Erythroblast (primary cell): ENCODE results near the gene ECD.

ENCODE experiments used
- GATA1 ChIP-seq: IDR thresholded peaks from 2 replicates; pipeline ENCODE4 v1.6.1; 2011; ENCODE audit warnings: low read depth, mild to moderate bottlenecking, control low read depth, low read length, moderate library complexity
- POLR2A ChIP-seq: IDR thresholded peaks from 2 replicates; pipeline ENCODE4 v1.6.1; 2011; ENCODE audit warnings: mild to moderate bottlenecking, low read length

DNA sequence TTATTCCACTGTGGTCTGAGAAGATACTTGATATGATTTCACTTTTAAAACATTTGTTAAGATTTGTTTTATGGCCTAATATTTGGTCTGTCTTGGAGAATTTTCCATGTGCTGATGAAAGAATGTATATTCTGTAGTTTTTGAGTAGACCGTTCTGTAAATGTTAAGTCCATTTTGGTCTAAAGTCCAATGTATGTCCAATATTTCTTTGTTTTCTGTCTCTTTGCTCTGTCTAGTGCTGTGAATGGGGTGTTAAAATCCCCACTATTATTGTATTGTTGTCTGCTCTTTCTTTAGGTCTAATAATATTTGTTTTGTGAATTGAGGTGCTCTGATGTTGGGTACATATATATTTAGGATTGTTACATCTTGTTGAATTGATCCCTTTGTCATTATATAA lies 47.9 kb upstream of the ECD start:
- TF ChIP-seq POLR2A (no peak), GATA1 (no peak)
